NCI-H1105 treated with DMSO at 0.1 percent for 48 hours (cell line): ENCODE data around the gene IFITM10.

Experiments
- DNase-seq: peaks from one replicate; lab custom pipeline; 2025; lab: John Stamatoyannopoulos, UW

The IFITM10 gene

GRCh38 chr11:1752907-1753228, 2.5 kb upstream of the IFITM10 start:
- DNase-seq = no peak

- no peak for DNase-seq
Measured at GRCh38 chr11:1751999-1752906, 1.9 kb upstream of the IFITM10 start.

- no peak for DNase-seq
Measured at GRCh38 chr11:1751531-1751921, 1.1 kb upstream of the IFITM10 start.

GRCh38 chr11:1750840-1751530, 590 bp upstream of the IFITM10 start:
- DNase-seq = no peak

- no peak for DNase-seq
Measured at GRCh38 chr11:1749395-1750351, 722 bp downstream of the IFITM10 start.

GRCh38 chr11:1748636-1749394, 1.6 kb downstream of the IFITM10 start:
- DNase-seq = no peak

- no peak for DNase-seq
Measured at GRCh38 chr11:1747753-1748635, 2.4 kb downstream of the IFITM10 start.

- no peak for DNase-seq
Measured at GRCh38 chr11:1746956-1747752, 3.2 kb downstream of the IFITM10 start.

GRCh38 chr11:1746511-1746931, 3.9 kb downstream of the IFITM10 start:
- DNase-seq = no peak

GRCh38 chr11:1745701-1746320, 4.6 kb downstream of the IFITM10 start:
- no peak for DNase-seq

- DNase-seq = no peak
Measured at GRCh38 chr11:1744891-1745700, 5.3 kb downstream of the IFITM10 start.

- no peak for DNase-seq
Measured at GRCh38 chr11:1744137-1744886, 6.1 kb downstream of the IFITM10 start.

GRCh38 chr11:1743585-1744136, 6.7 kb downstream of the IFITM10 start:
- DNase-seq = no peak

- DNase-seq = no peak
Measured at GRCh38 chr11:1742869-1743584, 7.4 kb downstream of the IFITM10 start.

- DNase-seq = no peak
Measured at GRCh38 chr11:1742371-1742770, 8.0 kb downstream of the IFITM10 start.

- DNase-seq = no peak
Measured at GRCh38 chr11:1741741-1742140, 8.7 kb downstream of the IFITM10 start.
